DOHH2 (cell line): ENCODE results near the gene ATP9B.
A peak's percentile ranks its signal among the peaks of the same experiment; 100 is the strongest.
"Not testable (repeated sequence)": the region's sequence is repeated elsewhere in the genome, so short reads cannot be mapped to it uniquely, and the experiment has no call there.

ENCODE experiments used
- H3F3A ChIP-seq: fragments of 200-600 bp; sonication (generic), shearing (Covaris generic); 2 replicates; pipeline ENCODE4 v1.6.0; 2016; ENCODE audit warnings: antibody characterized with exemption, mild to moderate bottlenecking; ENCODE audit not compliant: control insufficient read depth, insufficient read depth
- H3K27ac ChIP-seq: fragments of 200-600 bp; sonication (generic); 2 replicates; pipeline ENCODE4 v1.5.1; 2014; ENCODE audit warnings: low read depth, mild to moderate bottlenecking, low read length, moderate library complexity
- H3K27me3 ChIP-seq: fragments of 200-600 bp; sonication (generic); 2 replicates; pipeline ENCODE4 v1.6.1; 2014; ENCODE audit warnings: mild to moderate bottlenecking, low read length, mixed read lengths; ENCODE audit not compliant: control insufficient read depth
- H3K36me3 ChIP-seq: fragments of 200-600 bp; sonication (generic); 2 replicates; pipeline ENCODE4 v1.6.1; 2014; ENCODE audit warnings: mild to moderate bottlenecking, low read length, moderate library complexity, mixed read lengths; ENCODE audit not compliant: control insufficient read depth
- H3K4me1 ChIP-seq: fragments of 200-600 bp; sonication (generic); 2 replicates; pipeline ENCODE4 v1.6.1; 2014; ENCODE audit warnings: mild to moderate bottlenecking, low read length, mixed read lengths; ENCODE audit not compliant: control insufficient read depth
- H3K4me2 ChIP-seq: fragments of 200-600 bp; sonication (generic); 2 replicates; pipeline ENCODE4 v1.6.0; 2014; ENCODE audit warnings: mild to moderate bottlenecking, low read length, moderate library complexity
- H3K4me3 ChIP-seq: fragments of 200-600 bp; sonication (generic); 2 replicates; pipeline ENCODE4 v1.5.1; 2014; ENCODE audit warnings: mild to moderate bottlenecking, low read length, mixed read lengths
- H3K79me2 ChIP-seq: fragments of 200-600 bp; sonication (generic); 2 replicates; pipeline ENCODE4 v1.6.1; 2014; ENCODE audit warnings: mild to moderate bottlenecking, low read length, mixed read lengths; ENCODE audit not compliant: control insufficient read depth
- H3K9me2 ChIP-seq: fragments of 200-600 bp; sonication (generic); replicated peaks from 2 replicates; pipeline ENCODE4 v1.6.1; 2014; ENCODE audit warnings: mild to moderate bottlenecking, low read length, mixed read lengths; ENCODE audit not compliant: control insufficient read depth
- H3K9me3 ChIP-seq: fragments of 200-600 bp; sonication (generic); 2 replicates; pipeline ENCODE4 v1.6.1; 2014; ENCODE audit warnings: antibody characterized with exemption, low read length, mixed read lengths; ENCODE audit not compliant: control insufficient read depth, insufficient read depth
- H4K20me1 ChIP-seq: fragments of 200-600 bp; sonication (generic); 2 replicates; pipeline ENCODE4 v1.6.0; 2014; ENCODE audit warnings: low read depth, mild to moderate bottlenecking, antibody characterized with exemption, low read length, moderate library complexity; ENCODE audit not compliant: control insufficient read depth, insufficient read depth
- EZH2phosphoT487 ChIP-seq: fragments of 200-600 bp; sonication (generic); IDR thresholded peaks from 2 replicates; pipeline ENCODE4 v1.6.1; 2017; ENCODE audit warnings: borderline replicate concordance, mild to moderate bottlenecking, antibody characterized with exemption, low read length, moderate library complexity, mixed read lengths
- TF ChIP-seq, protein P1 (sequence below): fragments of 200-600 bp; sonication (generic); IDR thresholded peaks from one replicate; pipeline ENCODE4 v1.5.1; 2014; ENCODE audit warnings: antibody characterized with exemption, mild to moderate bottlenecking, low read depth, low read length; ENCODE audit not compliant: poor library complexity, severe bottlenecking

The ATP9B gene

GRCh38 chr18:79071037-79071436, 1.8 kb downstream of the ATP9B start:
- no peak for TF ChIP-seq EZH2phosphoT487
- TF ChIP-seq, protein P1, sequence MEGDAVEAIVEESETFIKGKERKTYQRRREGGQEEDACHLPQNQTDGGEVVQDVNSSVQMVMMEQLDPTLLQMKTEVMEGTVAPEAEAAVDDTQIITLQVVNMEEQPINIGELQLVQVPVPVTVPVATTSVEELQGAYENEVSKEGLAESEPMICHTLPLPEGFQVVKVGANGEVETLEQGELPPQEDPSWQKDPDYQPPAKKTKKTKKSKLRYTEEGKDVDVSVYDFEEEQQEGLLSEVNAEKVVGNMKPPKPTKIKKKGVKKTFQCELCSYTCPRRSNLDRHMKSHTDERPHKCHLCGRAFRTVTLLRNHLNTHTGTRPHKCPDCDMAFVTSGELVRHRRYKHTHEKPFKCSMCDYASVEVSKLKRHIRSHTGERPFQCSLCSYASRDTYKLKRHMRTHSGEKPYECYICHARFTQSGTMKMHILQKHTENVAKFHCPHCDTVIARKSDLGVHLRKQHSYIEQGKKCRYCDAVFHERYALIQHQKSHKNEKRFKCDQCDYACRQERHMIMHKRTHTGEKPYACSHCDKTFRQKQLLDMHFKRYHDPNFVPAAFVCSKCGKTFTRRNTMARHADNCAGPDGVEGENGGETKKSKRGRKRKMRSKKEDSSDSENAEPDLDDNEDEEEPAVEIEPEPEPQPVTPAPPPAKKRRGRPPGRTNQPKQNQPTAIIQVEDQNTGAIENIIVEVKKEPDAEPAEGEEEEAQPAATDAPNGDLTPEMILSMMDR: no peak
- Histone ChIP-seq H3K4me1 (peaks cover 21% of the 10 kb centered on the region), H3K79me2 (peaks cover 64% of the 10 kb centered on the region), H3F3A (peaks cover 8% of the 10 kb centered on the region), H4K20me1 (no peaks in the 10 kb centered on the region), H3K4me3 (peak overlapping the region; percentile 83), H3K27ac (no peak overlapping the region), H3K36me3 (peaks cover 5% of the 10 kb centered on the region; the same call in 1 of the 2 replicates), H3K9me2 (no peaks in the 10 kb centered on the region), H3K27me3 (no peaks in the 10 kb centered on the region), H3K9me3 (peaks cover 9% of the 10 kb centered on the region; the same call in 1 of the 2 replicates), H3K4me2 (peak overlapping the region; percentile 84)

GRCh38 chr18:79071503-79072210, 2.5 kb downstream of the ATP9B start:
- Histone ChIP-seq H3K4me1 (peaks cover 21% of the 10 kb centered on the region), H3K36me3 (peaks cover 5% of the 10 kb centered on the region; the same call in 1 of the 2 replicates), H3K4me2 (peak overlapping the region; percentile 84; the same call in 1 of the 2 replicates), H3K27me3 (no peaks in the 10 kb centered on the region), H3K79me2 (peaks cover 71% of the 10 kb centered on the region), H4K20me1 (no peaks in the 10 kb centered on the region), H3K27ac (no peak overlapping the region), H3K9me2 (no peaks in the 10 kb centered on the region), H3K4me3 (no peak overlapping the region), H3K9me3 (peaks cover 9% of the 10 kb centered on the region; the same call in 1 of the 2 replicates), H3F3A (peaks cover 8% of the 10 kb centered on the region)
- TF ChIP-seq EZH2phosphoT487: no peak
- TF ChIP-seq, protein P1: no peak

DNA sequence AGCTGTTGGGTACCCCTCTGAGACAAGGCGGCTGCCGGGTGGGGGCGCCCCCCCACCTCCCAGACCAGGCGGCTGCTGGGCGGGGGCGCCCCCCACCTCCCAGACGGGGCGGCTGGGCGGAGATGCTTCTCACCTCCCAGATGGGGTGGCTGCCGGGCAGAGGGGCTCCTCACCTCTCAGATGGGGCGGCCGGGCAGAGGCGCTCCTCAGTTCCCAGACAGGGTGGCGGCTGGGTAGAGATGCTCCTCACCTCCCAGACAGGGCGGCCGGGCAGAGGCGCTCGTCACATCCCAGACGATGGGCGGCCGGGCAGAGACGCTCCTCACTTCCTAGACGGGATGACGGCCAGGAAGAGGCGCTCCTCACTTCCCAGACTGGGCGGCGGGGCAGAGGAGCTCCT, 3.5 kb downstream of the ATP9B start:
- not testable (repeated sequence) for H3K4me2 ChIP-seq, H3K36me3 ChIP-seq, H3K9me2 ChIP-seq, H3K27ac ChIP-seq, H3K4me3 ChIP-seq, H3F3A ChIP-seq, H3K9me3 ChIP-seq, H4K20me1 ChIP-seq, H3K27me3 ChIP-seq
- Histone ChIP-seq H3K79me2 (peaks cover 81% of the 10 kb centered on the region), H3K4me1 (peaks cover 21% of the 10 kb centered on the region)

- H4K20me1 ChIP-seq: no peaks in the 10 kb centered on the region
- H3K9me2 ChIP-seq: no peaks in the 10 kb centered on the region
- no peaks in the 10 kb centered on the region for H3F3A ChIP-seq
- H3K4me2 ChIP-seq: no peak overlapping the region
- no peak overlapping the region for H3K4me3 ChIP-seq
- TF ChIP-seq, protein P1: no peak
- no peak for TF ChIP-seq EZH2phosphoT487
- no peaks in the 10 kb centered on the region for H3K4me1 ChIP-seq
- H3K36me3 ChIP-seq: peaks cover 6% of the 10 kb centered on the region
- no peaks in the 10 kb centered on the region for H3K9me3 ChIP-seq
- no peak overlapping the region for H3K27ac ChIP-seq
- no peaks in the 10 kb centered on the region for H3K27me3 ChIP-seq
- H3K79me2 ChIP-seq: peaks cover 74% of the 10 kb centered on the region
Measured at GRCh38 chr18:79077181-79077580, 8.0 kb downstream of the ATP9B start.

- H3K79me2 ChIP-seq: peaks cover 76% of the 10 kb centered on the region
- peaks cover 12% of the 10 kb centered on the region for H3K36me3 ChIP-seq
- not testable (repeated sequence) for H3K4me2 ChIP-seq
Measured at GRCh38 chr18:79078791-79079190, 9.6 kb downstream of the ATP9B start.

More at GRCh38 chr18:79078791-79079190, 9.6 kb downstream of the ATP9B start:
- H3K9me3 ChIP-seq, H3K4me1 ChIP-seq, H3F3A ChIP-seq, H3K9me2 ChIP-seq, H4K20me1 ChIP-seq, H3K27ac ChIP-seq, H3K4me3 ChIP-seq, H3K27me3 ChIP-seq: not testable (repeated sequence)
